LNCaP clone FGC (cell line): Measurements from ENCODE around the gene TIGD2.

Experiments
- DNase-seq: peaks from one replicate; pipeline ENCODE4 v3.0.0-alpha.2; 2011; ENCODE audit warnings: low read depth
- H3K4me3 ChIP-seq: 2 replicates; pipeline ENCODE4 v1.5.1; 2011; ENCODE audit warnings: mild to moderate bottlenecking, low read depth, low read length, control low read depth
- TF ChIP-seq, protein P1 (sequence below): IDR thresholded peaks from 2 replicates; pipeline ENCODE4 v1.5.1; 2012; ENCODE audit warnings: mild to moderate bottlenecking; ENCODE audit not compliant: control insufficient read depth, insufficient read depth; ENCODE audit errors: extremely low read depth

TIGD2 gene

DNA sequence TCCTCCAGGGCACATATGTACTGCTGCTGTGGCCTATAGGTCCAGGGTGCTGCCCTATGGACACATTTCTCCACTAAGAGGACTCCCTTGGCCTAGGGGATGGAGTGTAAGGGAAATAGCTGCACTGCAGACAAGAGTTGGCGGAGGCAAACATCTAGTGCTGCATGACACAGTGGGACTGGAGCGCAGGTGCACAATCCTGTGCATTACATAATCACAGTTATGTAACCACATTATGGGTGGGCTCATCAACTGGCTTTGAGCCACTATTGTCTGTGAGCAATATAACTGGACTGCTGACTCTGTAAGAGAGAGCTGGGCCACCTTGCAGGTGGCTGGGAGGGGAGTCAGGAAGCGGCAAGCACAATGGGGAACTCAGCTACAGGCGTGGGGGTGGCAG lies 3.2 kb upstream of the TIGD2 start:
- TF ChIP-seq, protein P1, sequence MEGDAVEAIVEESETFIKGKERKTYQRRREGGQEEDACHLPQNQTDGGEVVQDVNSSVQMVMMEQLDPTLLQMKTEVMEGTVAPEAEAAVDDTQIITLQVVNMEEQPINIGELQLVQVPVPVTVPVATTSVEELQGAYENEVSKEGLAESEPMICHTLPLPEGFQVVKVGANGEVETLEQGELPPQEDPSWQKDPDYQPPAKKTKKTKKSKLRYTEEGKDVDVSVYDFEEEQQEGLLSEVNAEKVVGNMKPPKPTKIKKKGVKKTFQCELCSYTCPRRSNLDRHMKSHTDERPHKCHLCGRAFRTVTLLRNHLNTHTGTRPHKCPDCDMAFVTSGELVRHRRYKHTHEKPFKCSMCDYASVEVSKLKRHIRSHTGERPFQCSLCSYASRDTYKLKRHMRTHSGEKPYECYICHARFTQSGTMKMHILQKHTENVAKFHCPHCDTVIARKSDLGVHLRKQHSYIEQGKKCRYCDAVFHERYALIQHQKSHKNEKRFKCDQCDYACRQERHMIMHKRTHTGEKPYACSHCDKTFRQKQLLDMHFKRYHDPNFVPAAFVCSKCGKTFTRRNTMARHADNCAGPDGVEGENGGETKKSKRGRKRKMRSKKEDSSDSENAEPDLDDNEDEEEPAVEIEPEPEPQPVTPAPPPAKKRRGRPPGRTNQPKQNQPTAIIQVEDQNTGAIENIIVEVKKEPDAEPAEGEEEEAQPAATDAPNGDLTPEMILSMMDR: no peak

DNA sequence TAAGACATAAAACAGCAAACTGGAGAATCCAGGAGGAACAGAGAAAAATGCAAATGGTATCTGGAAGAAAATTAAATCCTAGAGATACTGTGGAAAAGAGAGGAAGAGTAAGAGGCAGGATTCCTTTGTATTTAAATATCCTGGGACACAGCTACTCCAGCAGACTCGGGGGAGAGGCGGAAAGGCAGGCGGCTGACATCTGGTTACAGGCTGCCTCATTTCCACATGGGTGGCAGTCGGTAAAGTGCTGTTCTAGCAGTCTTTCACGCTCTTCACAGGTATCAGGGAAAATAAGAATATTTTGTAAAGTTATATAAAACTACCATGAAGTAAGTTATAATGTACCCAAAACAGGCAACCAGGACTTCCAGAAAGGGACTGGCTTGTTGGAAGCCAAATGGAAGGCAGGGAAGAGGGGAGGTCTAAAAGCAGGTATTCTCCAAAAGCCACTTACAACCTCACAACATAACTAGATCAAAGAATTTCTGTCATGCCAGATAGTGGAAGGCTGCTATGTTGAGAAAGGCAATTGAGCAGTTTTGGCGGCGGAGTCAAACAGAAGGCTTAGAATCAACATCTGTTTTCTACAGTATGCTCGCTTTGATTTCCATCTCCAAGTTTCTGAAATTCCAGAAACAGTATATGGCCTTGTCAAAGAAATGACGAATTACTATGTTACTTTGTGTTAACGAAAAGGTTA lies 1.3 kb upstream of the TIGD2 start:
- no peak for DNase-seq
- H3K4me3 ChIP-seq: peak overlapping the region; percentile 80
- TF ChIP-seq, protein P1: no peak

More for the DNA sequence above, 3.2 kb upstream of the TIGD2 start:
- DNase-seq: no peak
- no peak overlapping the region for H3K4me3 ChIP-seq

DNA sequence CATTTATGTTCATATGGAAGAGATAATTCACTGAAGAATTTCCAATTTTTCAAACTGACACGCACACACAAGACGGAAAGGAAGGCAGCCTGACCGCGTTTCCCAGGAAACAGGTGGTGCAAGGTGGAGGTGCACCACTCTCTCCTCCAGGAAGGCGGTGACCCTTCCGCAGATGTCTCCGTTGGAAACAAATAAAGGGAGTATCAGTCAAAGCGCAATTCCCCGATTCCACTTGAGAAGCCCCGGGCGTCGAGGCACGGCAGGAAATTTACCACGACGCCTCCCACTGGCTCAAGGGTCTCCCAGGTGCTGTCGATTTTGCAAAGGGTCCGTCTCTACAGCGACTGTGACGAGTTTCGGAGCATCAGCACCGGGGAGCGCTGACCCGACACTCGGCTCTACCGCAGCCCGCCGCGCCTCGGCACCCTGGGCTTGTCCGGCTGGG lies 770 bp upstream of the TIGD2 start:
- TF ChIP-seq, protein P1: no peak
- peak overlapping the region; percentile 80 for H3K4me3 ChIP-seq
- DNase-seq: no peak

DNA sequence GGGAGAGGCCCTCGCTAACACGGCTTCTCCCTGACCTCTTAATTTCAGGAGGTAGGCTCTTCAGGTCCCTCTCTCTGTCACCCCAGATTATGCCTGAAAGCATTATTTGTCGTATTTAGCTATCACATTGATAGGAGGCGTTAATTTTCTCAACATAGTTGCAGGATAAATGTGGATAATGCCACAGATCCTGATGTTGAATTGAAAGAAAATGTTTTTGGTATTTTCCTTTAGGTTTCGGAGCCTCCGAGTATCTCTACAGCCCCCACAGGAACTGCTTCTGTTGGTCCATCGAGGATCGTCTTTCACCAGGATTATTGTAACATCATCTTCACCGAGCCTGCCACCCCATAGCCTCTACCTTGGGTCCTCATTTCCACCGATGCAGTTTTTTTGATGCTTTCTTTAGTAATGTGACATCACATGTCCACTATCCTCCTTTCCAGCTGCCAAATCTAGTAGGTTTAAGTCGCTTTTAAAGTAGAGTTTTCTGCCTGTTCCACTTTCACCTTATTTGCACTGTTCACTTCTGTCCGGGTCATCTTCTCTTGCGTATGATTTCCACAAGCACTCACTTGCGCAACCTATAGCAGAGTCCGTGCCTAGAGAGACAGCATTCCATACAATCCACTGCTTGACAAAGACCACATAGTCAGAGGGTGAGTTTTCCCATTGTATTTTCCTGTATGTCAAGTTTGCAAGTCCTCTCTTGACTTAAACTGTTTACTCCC lies 665 bp downstream of the TIGD2 start:
- peak overlapping the region; percentile 80 for H3K4me3 ChIP-seq
- TF ChIP-seq, protein P1: no peak
- DNase-seq: no peak

DNA sequence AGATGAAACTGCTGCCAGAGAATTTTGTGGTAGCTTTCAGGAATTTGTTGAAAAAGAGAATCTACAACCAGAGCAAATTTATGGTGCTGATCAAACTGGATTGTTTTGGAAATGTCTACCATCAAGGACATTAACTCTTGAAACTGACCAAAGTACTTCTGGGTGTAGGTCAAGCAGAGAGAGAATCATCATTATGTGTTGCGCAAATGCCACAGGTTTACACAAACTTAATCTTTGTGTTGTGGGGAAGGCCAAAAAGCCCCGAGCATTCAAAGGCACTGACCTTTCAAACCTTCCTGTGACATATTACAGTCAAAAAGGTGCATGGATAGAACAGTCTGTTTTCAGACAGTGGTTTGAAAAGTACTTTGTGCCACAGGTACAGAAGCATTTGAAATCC lies 2.1 kb downstream of the TIGD2 start:
- no peak for DNase-seq
- H3K4me3 ChIP-seq: no peak overlapping the region
- TF ChIP-seq, protein P1: no peak

DNA sequence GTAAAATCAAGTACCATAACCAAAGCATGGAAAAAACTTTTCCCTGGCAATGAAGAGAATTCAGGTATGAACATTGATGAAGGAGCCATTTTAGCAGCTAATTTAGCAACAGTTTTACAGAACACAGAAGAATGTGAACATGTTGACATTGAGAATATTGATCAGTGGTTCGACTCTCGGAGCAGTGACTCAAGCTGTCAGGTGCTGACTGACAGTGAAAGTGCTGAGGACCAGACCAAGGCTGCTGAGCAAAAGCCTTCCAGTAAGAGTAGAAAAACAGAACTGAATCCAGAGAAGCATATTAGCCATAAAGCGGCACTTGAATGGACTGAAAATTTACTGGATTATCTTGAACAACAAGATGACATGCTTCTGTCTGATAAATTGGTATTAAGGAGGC lies 2.8 kb downstream of the TIGD2 start:
- no peak for DNase-seq
- TF ChIP-seq, protein P1: no peak
- no peak overlapping the region for H3K4me3 ChIP-seq
